Measurements from ENCODE around the gene ZNF93. TPM values are rescaled to one million over a fixed set of nuclear protein-coding genes. Genes with fewer than 3 reads are reported as not detected.
A peak's percentile ranks its signal among the peaks of the same experiment; 100 is the strongest.

Gene ZNF93
- total and polyA plus RNA-seq, 9 of the 15 experiments (the other 6 are each of a cell fraction or from before 2014, with no cell fraction given) = 11.1 to 26.3 (median 17.1) TPM

DNA sequence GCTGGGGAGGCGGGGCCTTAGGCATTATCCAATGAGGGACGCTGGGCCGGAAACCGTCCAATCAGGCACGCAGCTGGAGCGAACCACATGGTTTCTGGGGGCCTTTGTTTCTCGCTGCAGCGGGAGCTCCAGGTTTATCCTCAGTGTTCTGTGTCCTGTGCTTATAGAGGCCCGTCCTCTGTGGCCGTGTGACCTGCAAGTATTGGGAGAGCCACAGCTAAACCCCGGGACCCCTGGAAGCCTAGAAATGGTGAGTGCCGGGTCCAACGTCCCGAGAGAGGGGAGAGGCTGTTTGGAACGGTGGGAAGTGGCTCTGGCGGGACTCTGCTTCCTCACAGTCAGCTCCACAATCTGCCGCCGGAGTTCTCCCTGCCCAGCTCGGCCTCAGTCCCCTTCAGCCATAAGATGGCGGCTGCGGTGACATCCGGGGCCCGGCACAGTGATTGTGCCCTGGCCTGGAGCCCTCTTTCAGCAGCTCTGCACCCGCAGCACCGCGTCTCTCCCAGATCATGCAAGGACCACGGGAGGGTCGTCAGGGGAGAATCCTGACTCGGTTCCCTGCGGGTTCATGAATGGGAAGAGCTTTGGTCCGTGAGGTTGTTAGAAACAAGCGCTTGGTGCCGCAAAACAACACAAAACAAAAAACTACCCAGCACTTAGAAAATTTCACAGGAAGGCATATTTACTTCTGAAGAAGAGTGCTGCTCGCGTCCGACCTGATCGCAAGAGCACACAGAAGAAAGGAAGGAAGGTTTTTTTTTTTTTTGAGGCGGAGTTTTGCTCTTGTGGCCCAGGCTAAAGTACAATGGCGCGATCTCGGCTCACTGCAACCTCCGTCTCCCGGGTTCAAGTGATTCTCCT, 34.8 kb upstream of the ZNF93 start, which contains the start of gene ZNF253 (continued):
- TF ChIP-seq, protein P1, sequence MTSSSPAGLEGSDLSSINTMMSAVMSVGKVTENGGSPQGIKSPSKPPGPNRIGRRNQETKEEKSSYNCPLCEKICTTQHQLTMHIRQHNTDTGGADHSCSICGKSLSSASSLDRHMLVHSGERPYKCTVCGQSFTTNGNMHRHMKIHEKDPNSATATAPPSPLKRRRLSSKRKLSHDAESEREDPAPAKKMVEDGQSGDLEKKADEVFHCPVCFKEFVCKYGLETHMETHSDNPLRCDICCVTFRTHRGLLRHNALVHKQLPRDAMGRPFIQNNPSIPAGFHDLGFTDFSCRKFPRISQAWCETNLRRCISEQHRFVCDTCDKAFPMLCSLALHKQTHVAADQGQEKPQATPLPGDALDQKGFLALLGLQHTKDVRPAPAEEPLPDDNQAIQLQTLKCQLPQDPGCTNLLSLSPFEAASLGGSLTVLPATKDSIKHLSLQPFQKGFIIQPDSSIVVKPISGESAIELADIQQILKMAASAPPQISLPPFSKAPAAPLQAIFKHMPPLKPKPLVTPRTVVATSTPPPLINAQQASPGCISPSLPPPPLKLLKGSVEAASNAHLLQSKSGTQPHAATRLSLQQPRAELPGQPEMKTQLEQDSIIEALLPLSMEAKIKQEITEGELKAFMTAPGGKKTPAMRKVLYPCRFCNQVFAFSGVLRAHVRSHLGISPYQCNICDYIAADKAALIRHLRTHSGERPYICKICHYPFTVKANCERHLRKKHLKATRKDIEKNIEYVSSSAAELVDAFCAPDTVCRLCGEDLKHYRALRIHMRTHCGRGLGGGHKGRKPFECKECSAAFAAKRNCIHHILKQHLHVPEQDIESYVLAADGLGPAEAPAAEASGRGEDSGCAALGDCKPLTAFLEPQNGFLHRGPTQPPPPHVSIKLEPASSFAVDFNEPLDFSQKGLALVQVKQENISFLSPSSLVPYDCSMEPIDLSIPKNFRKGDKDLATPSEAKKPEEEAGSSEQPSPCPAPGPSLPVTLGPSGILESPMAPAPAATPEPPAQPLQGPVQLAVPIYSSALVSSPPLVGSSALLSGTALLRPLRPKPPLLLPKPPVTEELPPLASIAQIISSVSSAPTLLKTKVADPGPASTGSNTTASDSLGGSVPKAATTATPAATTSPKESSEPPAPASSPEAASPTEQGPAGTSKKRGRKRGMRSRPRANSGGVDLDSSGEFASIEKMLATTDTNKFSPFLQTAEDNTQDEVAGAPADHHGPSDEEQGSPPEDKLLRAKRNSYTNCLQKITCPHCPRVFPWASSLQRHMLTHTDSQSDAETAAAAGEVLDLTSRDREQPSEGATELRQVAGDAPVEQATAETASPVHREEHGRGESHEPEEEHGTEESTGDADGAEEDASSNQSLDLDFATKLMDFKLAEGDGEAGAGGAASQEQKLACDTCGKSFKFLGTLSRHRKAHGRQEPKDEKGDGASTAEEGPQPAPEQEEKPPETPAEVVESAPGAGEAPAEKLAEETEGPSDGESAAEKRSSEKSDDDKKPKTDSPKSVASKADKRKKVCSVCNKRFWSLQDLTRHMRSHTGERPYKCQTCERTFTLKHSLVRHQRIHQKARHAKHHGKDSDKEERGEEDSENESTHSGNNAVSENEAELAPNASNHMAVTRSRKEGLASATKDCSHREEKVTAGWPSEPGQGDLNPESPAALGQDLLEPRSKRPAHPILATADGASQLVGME (CRISPR knock-in tag; IDR thresholded peaks at IDR 0.05) = 0 out of 2 replicates have a peak, but pooled peaks have one; percentile 19
- TF ChIP-seq ILF3 (IDR thresholded peaks at IDR 0.05; ENCODE audit: borderline replicate concordance) (no peak; the same call in 1 of the 2 replicates), NONO (IDR thresholded peaks at IDR 0.05; ENCODE audit: low read depth in 2 of 2, low read length in 1 of 2) (peak; percentile 24 to 59; a peak in 2 of 4 replicates), POLR2A (conservative IDR thresholded peaks at IDR 0.05) (peak; percentile 97), SAP30 (IDR thresholded peaks at IDR 0.05; ENCODE audit: borderline replicate concordance, insufficient read depth, low read depth, low read length, poor library complexity, severe bottlenecking) (peak; percentile 67), NR4A1 (CRISPR knock-in tag; IDR thresholded peaks at IDR 0.05) (no peak), NR4A1 (tag; IDR thresholded peaks at IDR 0.05) (0 out of 2 replicates have a peak, but pooled peaks have one; percentile 22), TBP (optimal IDR thresholded peaks at IDR 0.05; ENCODE audit: low read depth, low read length) (peak; percentile 94), ZNF174 (CRISPR knock-in tag; IDR thresholded peaks at IDR 0.05) (no peak), SMARCB1 (IDR thresholded peaks at IDR 0.05; ENCODE audit: insufficient read length, low read depth) (no peak), POLR2B (IDR thresholded peaks at IDR 0.05; ENCODE audit: low read depth, partially characterized antibody) (peak; percentile 93), ZSCAN29 (IDR thresholded peaks at IDR 0.05) (no peak), PRPF4 (IDR thresholded peaks at IDR 0.05; ENCODE audit: insufficient read depth, low read depth, low read length, poor library complexity, severe bottlenecking) (no peak), NRF1 (conservative IDR thresholded peaks at IDR 0.05 in 1 of 2, IDR thresholded peaks at IDR 0.05 in 1 of 2) (peak in 1 of 2 experiments; percentile 22; a peak in 2 of 4 replicates)
- TF ChIP-seq, protein P2, sequence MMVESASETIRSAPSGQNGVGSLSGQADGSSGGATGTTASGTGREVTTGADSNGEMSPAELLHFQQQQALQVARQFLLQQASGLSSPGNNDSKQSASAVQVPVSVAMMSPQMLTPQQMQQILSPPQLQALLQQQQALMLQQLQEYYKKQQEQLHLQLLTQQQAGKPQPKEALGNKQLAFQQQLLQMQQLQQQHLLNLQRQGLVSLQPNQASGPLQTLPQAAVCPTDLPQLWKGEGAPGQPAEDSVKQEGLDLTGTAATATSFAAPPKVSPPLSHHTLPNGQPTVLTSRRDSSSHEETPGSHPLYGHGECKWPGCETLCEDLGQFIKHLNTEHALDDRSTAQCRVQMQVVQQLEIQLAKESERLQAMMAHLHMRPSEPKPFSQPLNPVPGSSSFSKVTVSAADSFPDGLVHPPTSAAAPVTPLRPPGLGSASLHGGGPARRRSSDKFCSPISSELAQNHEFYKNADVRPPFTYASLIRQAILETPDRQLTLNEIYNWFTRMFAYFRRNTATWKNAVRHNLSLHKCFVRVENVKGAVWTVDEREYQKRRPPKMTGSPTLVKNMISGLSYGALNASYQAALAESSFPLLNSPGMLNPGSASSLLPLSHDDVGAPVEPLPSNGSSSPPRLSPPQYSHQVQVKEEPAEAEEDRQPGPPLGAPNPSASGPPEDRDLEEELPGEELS (CRISPR knock-in tag; IDR thresholded peaks at IDR 0.05; ENCODE audit: borderline replicate concordance) = peak; percentile 61; the same call in 1 of the 2 replicates
- TF ChIP-seq, protein P3, sequence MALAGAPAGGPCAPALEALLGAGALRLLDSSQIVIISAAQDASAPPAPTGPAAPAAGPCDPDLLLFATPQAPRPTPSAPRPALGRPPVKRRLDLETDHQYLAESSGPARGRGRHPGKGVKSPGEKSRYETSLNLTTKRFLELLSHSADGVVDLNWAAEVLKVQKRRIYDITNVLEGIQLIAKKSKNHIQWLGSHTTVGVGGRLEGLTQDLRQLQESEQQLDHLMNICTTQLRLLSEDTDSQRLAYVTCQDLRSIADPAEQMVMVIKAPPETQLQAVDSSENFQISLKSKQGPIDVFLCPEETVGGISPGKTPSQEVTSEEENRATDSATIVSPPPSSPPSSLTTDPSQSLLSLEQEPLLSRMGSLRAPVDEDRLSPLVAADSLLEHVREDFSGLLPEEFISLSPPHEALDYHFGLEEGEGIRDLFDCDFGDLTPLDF (CRISPR knock-in tag; IDR thresholded peaks at IDR 0.05) = 0 out of 2 replicates have a peak, but pooled peaks have one; percentile 34

Data from K562 (cell line).